Peyer's patch (tissue), 4 donors: Measurements from ENCODE around the gene IMPDH2.

ENCODE experiments used
- POLR2A ChIP-seq, 2 donors: fragments of 450-650 bp; IDR thresholded peaks; one replicate each; pipeline ENCODE4 v1.5.1; 2017; ENCODE audit warnings: antibody characterized with exemption in 2 of 2, mild to moderate bottlenecking in 2 of 2, moderate library complexity in 2 of 2
- TF ChIP-seq, protein P1 (sequence below), 6 experiments: fragments of 450-650 bp in 4 of 6; fragments of 200-600 bp in 2 of 6; sonication (generic) in 1 of 6; IDR thresholded peaks; one replicate each; pipeline ENCODE4 v1.5.1; 2017 to 2019; ENCODE audit warnings: antibody characterized with exemption in 6 of 6, mild to moderate bottlenecking in 3 of 6, moderate library complexity in 1 of 6

DNA sequence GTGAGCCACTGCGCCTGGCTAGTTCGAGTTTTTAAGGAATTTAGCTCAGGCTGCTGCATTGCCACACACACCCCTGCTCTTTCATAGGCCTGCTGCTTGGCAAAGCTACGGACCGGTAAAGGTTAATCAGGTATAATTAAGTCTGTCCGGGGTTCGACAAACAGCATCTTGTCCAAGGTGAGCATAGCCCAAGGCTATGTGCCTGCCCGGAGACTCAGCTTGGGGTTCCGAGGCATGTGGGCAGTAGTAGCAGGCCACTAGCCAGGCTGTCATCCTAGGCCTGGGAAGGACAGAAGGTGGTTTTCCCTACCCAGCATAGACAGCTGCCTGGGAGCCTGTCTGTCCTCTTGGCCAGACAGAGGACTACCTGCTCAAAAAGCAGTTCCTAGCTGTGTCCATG, 32.6 kb downstream of the IMPDH2 start:
- no peak for TF ChIP-seq POLR2A (IDR thresholded peaks at IDR 0.05)
- TF ChIP-seq, protein P1, sequence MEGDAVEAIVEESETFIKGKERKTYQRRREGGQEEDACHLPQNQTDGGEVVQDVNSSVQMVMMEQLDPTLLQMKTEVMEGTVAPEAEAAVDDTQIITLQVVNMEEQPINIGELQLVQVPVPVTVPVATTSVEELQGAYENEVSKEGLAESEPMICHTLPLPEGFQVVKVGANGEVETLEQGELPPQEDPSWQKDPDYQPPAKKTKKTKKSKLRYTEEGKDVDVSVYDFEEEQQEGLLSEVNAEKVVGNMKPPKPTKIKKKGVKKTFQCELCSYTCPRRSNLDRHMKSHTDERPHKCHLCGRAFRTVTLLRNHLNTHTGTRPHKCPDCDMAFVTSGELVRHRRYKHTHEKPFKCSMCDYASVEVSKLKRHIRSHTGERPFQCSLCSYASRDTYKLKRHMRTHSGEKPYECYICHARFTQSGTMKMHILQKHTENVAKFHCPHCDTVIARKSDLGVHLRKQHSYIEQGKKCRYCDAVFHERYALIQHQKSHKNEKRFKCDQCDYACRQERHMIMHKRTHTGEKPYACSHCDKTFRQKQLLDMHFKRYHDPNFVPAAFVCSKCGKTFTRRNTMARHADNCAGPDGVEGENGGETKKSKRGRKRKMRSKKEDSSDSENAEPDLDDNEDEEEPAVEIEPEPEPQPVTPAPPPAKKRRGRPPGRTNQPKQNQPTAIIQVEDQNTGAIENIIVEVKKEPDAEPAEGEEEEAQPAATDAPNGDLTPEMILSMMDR (IDR thresholded peaks at IDR 0.05): no peak
